ENCODE results near the gene ANHX.

DNA sequence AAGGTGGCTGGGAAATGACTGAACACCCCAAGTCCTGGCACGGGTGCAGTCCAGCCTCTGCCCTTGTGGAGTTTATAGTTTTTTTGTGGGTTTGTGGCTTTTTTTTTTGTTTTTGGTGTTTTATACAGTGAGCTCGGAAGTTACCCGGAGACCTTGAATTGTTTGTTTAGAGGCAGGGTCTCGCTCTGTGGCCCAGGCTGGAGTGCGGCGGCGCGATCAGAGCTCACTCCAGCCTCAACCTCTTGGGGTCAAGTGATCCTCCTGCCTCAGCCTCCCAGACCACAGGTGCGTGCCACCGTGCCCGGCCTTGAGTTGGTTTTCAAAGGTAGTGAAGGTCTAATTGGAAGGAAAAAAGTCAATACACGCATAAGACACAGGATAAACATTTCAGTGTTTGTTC is 879 bp upstream of the ANHX start:
- TF ChIP-seq, protein P1, sequence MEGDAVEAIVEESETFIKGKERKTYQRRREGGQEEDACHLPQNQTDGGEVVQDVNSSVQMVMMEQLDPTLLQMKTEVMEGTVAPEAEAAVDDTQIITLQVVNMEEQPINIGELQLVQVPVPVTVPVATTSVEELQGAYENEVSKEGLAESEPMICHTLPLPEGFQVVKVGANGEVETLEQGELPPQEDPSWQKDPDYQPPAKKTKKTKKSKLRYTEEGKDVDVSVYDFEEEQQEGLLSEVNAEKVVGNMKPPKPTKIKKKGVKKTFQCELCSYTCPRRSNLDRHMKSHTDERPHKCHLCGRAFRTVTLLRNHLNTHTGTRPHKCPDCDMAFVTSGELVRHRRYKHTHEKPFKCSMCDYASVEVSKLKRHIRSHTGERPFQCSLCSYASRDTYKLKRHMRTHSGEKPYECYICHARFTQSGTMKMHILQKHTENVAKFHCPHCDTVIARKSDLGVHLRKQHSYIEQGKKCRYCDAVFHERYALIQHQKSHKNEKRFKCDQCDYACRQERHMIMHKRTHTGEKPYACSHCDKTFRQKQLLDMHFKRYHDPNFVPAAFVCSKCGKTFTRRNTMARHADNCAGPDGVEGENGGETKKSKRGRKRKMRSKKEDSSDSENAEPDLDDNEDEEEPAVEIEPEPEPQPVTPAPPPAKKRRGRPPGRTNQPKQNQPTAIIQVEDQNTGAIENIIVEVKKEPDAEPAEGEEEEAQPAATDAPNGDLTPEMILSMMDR (IDR thresholded peaks at IDR 0.05): no peak
- TF ChIP-seq POLR2A (IDR thresholded peaks at IDR 0.05): no peak
